HG03442 (cell line): ENCODE data around the gene TMEM106B.
"Not testable (repeated sequence)": the region's sequence is repeated elsewhere in the genome, so short reads cannot be mapped to it uniquely, and the experiment has no call there.

Source experiments
- ATAC-seq: cut with Tn5 transposase; IDR thresholded peaks from one replicate; pipeline ENCODE4 v1.9.1; 2021; ENCODE audit warnings: mild to moderate bottlenecking, moderate library complexity; ENCODE audit not compliant: unreplicated experiment

The TMEM106B gene

DNA sequence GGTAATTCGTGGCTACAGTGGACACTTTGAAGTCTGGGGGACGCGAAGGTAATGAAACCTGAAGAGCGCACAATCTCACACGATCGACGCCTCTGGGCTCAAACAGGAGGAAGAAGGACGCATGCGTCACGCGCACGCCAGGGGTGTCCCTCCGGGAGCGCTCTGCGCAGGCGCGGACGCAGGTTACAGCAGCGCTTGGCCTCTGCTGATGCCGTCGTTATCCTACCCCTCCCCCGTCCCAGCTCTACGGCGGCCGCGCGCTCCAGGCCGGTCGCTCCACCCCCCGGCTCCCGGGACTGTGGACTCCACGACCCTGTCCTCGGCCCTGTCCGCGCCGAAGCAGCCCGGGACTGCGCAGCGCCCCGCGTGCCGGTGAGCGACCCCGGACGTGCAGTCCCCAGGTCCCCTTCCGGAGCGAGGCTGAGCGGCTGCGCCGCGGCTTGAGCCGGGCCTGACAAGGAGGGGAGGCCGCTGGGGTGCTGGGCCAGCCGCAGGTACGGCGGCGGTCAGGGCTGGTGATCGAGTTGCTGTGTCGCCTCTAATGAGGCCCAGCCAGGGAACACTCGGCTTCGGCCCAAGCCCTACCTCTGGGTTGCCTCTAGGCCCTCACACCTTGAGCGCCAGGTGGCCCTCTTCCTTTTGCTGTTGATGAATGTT, at the start of gene TMEM106B:
Gene TMEM106B, plus strand, starts transcription at position 241 of the 657 bp plus-strand sequence. CDS start 3,517 bp downstream, outside the sequence.
- ATAC-seq, result peak; percentile 94

DNA sequence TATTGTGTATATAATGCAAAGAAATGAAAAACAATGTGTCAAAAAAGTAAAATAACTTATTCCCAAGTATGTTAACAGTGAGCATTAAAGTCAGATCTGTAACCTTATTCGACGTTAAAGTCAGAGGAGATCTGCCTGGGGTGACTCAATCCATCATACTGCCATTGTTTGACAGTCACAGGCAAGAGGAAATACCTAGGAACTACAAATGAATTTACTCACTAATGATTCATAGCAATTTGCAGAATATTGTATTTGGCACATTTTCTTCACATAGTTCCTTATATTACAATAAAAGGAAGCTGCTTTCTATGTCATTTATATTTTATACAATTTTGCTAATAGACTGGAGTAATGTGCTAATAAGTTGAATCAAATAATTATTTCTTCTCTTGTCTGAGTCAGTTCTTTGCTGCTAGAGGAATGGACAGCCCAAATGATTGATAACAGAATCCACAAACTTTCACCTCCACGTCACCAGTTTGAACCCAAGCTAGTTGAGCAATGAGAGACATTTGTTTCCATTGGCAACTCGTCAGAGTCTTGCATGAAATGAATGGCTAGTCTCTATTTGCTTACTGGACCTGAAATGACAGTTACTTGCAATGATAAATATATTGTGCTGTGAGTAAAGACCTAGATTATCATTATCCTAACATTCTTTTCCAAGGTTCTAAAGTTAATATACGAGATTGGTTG, 48.5 kb upstream of the TMEM106B start:
- ATAC-seq, result no peak

DNA sequence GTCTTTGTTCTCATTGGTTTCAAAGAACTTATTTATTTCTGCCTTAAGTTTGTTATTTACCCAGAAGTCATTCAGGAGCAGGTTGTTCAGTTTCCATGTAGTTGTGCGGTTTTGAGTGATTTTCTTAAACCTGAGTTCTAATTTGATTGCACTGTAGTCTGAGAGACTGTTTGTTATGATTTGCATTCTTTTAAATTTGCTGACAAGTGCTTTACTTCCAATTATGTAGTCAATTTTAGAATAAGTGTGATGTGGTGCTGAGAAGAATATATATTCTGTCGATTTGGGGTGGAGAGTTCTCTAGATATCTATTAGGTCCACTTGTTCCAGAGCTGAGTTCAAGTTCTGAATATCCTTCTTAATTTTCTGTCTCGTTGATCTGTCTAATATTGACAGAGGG, 43.0 kb upstream of the TMEM106B start:
- not testable (repeated sequence) for ATAC-seq

- not testable (repeated sequence) for ATAC-seq
Measured at GRCh38 chr7:12169981-12170820, 40.9 kb upstream of the TMEM106B start.

DNA sequence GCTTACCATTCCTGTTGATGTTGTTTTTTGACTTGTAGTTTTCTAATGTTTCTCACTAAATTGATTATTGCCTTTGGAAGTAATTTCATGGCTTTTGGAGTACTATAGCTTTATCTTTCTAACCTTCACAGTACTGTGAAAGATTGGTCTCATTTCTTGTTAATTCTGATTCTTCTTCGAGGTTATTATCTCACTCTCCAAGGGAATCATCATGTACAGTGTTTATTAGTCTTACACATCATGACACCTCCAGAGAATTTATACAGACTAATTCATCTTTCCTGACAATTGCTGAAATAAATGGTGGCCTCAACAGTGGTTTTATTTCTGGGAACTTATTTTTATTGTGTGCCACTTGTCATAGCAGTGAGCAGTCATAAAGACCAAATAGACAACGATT, 37.4 kb upstream of the TMEM106B start:
- no peak for ATAC-seq

- ATAC-seq, result no peak
Measured at GRCh38 chr7:12174931-12175330, 36.2 kb upstream of the TMEM106B start.

DNA sequence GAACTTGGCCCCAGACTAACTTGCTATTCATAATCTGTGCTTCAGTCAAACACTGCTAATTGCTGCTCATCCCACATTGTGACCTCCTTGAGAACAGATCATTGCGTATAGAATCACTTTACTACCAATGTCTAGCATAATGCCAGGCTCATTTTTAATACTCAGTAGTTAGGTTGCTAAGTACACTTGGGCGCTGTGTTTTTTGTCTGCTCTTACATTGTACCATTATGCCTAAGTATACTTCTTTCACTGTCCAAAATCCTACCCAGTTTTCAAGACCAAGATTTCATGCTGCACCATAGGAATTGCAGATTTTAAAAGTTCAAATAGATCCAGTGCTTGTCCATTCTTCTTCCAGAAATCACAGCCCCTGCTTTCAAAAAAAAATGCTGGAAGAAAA, 32.8 kb upstream of the TMEM106B start:
- ATAC-seq, result no peak

GRCh38 chr7:12194426-12194825, 16.7 kb upstream of the TMEM106B start:
- ATAC-seq, result no peak

DNA sequence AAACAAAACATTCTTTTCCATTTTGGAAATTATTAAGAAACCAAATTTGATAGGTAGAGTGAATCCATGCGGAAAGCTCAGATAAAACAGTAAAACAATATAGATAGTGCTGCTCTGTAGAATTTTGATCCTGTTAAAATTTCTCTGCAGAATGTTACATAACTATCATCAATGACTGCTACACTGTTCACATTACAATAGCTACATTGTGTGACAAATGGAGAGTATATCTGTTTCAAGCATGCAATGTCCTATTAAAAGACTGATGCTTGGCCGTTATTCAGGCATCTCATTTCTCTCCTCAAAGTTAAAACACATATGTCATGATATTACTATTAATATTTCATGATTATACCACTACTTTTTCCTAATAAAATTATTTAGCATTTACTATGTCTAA, 14.7 kb upstream of the TMEM106B start:
- ATAC-seq, result no peak

GRCh38 chr7:12199363-12199762, 11.7 kb upstream of the TMEM106B start:
- no peak for ATAC-seq

DNA sequence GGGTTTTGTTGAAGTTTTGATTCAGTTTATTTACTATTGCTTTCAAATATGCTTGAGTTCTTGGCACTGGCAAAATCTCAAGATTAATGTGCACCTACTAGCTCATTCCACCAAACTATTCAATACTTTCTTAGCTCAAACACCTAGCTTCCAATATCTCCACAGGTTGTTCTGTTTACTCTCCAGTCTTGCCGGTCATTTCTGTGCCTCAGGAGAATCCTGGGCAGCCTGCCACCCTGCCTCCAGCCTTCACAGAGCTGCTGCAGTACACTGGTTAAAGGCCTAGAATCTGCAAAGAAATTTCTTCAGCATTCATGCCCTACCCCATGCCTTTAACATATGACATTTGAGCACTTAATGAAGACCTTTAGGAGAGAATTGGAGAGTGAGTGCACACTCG, 4.0 kb upstream of the TMEM106B start:
- no peak for ATAC-seq

GRCh38 chr7:12209221-12209620, 1.9 kb upstream of the TMEM106B start:
- no peak for ATAC-seq

DNA sequence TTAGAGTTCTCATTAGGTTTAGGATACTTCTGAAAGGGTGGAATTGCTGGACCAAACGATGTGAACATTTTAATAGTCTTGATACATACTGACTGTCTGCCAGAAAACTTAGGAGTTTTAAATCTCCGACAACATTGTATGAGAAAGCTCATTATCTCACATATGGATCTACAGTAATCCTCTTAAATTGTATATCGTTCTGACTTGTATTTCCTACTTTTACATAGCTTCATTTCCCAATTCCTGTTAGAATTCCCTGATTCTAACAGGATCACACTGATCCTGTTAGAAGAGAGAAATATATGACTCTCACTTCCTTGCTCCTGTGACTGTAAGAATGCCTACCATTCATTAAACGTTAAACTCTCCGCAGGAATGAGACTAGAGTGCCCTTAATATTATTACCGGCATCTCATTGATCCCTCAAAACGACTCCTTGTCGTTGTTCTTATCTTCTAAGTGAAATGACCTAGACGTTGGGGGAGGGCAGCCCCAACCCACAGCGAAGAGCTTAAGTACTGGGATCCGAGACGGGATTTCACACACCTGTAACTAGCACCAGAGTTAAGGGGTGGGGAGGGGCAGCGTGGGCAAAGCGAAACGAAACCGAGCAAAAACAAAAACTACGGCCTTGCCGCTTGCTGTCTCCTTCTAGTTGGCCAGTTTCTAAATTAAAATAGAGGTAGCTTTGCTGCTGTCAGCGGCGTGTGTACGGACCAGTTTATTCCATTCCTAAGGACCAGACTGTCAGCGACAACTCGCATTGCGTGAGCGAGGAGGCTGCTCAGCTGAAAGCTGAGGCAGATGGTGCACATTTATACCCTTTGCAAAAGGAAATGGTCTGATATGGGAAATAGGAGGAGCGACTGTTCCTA, 678 bp upstream of the TMEM106B start:
- peak; percentile 25 for ATAC-seq

- no peak for ATAC-seq
Measured at GRCh38 chr7:12211711-12212485, 804 bp downstream of the TMEM106B start.

DNA sequence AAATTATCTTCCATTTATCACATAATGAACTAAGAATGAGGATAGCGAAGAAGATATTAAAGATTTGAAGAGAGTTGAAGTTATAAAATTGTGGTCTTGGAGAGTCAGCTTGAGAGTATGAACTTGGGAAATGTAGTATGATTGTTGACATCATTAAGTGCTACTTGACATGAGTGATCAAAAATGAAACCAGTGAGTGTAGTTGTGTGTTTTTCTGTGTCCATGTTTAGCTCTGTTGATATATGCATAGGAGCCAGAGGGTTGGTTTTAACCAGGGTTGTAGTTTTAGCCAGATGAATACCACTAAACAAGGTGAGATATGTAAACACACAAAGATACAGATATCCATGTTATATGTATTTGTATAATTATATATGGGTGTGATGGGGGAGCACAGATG, 6.2 kb downstream of the TMEM106B start:
- ATAC-seq, result no peak

- no peak for ATAC-seq
Measured at GRCh38 chr7:12220389-12221046, 9.4 kb downstream of the TMEM106B start.

GRCh38 chr7:12221414-12221813, 10.3 kb downstream of the TMEM106B start:
- ATAC-seq, result no peak

DNA sequence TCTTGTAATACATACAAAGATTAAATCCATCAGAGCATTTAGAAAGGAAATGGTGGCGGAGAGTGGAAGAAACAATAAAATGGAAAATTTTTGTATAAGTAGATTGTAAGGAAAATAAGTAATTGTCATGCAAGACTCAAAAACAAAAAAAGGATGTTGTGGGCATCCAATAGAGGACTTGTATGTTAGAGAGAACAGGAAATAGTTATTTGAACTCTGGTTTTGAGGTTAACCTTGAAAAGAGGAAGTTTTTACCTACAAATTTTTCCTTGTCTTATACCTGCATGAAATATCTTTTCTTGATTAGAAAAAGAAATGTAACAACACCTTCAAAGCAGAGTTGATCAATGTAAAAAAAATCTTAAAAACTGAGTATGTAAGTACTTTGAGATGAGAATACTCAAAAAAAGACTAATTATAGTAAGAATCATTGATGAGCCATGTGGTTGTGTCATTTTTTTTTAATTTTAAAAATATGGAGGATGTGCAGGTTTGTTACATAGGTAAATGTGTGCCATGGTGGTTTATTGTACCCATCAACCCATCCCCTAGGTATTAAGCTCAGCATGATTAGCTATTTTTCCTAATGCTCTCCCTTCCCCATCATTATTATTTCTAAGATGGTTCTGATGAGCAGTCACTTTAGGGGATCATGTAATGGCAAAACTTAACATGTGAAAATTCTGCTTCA, 11.9 kb downstream of the TMEM106B start:
- peak; percentile 94 for ATAC-seq

GRCh38 chr7:12225017-12225416, 13.9 kb downstream of the TMEM106B start:
- not testable (repeated sequence) for ATAC-seq
